ES-I3 (cell line): ENCODE results near the gene SGTA.

Experiments
- H3K36me3 ChIP-seq: 2 replicates; pipeline ENCODE4 v1.6.1; 2013; ENCODE audit warnings: mild to moderate bottlenecking, low read length, control low read depth, moderate library complexity; ENCODE audit not compliant: insufficient read depth
- H3K4me1 ChIP-seq: 2 replicates; pipeline ENCODE4 v1.6.1; 2013; ENCODE audit warnings: mild to moderate bottlenecking, control low read depth, low read length; ENCODE audit not compliant: insufficient read depth
- H3K9ac ChIP-seq: 2 replicates; pipeline ENCODE4 v1.6.1; 2013; ENCODE audit warnings: low read depth, mild to moderate bottlenecking, low read length, moderate library complexity
- H3K9me3 ChIP-seq: 2 replicates; pipeline ENCODE4 v1.6.1; 2013; ENCODE audit warnings: mild to moderate bottlenecking, low read length, moderate library complexity; ENCODE audit not compliant: control insufficient read depth, insufficient read depth

Gene SGTA

DNA sequence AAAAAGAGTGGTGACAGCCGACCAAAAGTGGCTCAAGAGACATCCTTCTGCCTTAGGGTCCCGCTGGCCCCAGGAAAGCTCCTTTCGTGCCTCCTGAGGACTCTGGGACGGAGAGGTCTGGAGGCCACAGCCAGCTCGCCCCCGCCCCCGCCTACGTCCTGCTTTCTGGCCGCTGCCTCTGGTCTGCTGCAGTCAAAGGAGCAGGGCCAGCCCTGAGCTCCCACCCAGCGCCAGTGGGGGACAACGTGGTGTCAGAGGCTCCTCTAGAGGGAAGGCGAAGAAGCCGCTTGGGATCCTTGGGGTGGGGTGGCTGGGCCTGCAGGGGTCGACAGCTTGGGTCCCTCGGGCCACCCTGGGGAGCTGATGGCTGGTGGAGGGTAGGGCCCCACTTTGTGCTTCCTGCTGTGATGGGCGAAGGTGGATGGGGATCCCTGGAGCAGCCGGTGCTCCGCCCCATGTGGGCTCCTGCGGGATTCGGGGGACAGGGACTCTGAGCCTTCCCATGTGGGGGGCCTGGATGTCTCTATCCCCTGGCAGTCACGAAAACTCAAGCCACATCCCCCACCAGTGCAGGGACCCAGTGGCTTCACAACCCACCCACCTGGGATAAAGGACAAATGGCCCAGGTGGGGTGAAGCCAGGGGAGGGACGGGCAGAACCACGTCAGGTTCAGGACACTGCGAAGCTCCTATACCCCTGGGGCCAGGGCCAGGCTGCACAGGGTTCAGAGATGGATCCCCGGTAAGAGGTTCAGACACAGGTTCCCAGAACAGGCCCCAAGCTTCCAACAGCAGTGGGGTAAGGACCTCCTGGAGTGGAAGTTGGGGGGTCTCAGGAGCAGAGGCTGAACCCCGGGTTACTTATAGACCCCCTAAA lies 52.9 kb downstream of the SGTA start:
- no peaks in the 10 kb centered on the region for H3K9me3 ChIP-seq
- H3K36me3 ChIP-seq: no peaks in the 10 kb centered on the region
- H3K4me1 ChIP-seq: no peaks in the 10 kb centered on the region; the same call in 1 of the 2 replicates
- no peak overlapping the region for H3K9ac ChIP-seq

DNA sequence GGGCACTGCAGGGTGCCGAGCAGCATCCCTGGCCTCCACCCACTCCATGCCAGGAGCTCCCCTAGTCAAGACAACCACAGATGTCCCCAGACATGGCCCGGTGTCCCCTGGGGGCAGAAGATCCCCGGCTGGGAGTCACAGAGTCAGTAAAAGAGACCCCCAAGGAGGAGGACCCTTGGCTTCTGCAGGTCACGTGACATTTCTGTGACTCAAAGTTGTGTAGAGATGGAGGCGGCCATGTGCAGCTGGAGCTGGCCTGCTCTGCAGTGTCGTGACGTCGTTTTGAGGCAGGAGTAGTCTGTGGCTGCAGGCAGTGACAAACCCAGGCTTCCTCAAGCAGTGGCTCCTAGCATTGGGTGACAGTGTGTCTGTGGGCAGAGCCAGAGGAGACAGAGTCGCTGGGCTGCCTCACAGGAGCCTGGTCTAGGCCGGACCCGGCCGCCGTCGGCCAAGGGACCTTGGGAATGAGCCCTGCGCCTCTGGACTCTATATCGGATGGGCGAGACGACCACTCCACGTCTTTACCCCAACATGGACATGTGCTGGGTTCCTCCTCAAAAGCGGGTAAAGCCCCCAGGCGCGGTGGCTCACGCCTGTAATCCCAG lies 54.2 kb downstream of the SGTA start:
- H3K9ac ChIP-seq: no peak overlapping the region
- H3K4me1 ChIP-seq: no peaks in the 10 kb centered on the region; the same call in 1 of the 2 replicates
- H3K9me3 ChIP-seq: no peaks in the 10 kb centered on the region
- H3K36me3 ChIP-seq: no peaks in the 10 kb centered on the region

DNA sequence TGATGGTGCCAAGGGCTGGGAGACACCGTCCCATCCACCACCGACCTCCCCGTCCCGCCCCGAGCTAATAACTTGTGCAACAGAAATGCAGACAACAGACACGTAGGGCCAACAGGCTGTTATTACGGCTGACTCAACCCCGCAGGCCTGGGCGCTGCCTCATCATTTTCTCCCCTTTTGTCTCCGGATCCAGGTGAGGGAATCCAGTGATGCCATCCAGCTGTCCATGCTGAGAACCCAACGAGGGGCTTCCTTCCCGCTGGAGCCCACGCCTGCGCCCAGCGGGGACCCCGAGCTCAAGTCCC lies 55.5 kb downstream of the SGTA start:
- Histone ChIP-seq H3K9ac (no peak overlapping the region), H3K4me1 (peaks cover 3% of the 10 kb centered on the region; the same call in 1 of the 2 replicates), H3K9me3 (no peaks in the 10 kb centered on the region), H3K36me3 (no peaks in the 10 kb centered on the region)

- Histone ChIP-seq H3K9ac (no peak overlapping the region; the same call in 1 of the 2 replicates), H3K4me1 (peaks cover 3% of the 10 kb centered on the region; the same call in 1 of the 2 replicates), H3K9me3 (no peaks in the 10 kb centered on the region), H3K36me3 (no peaks in the 10 kb centered on the region)
These were observed 56.0 kb downstream of the SGTA start for GRCh38 chr19:2726904-2727639.

GRCh38 chr19:2726160-2726855 lies 56.8 kb downstream of the SGTA start:
- Histone ChIP-seq H3K4me1 (peaks cover 3% of the 10 kb centered on the region; the same call in 1 of the 2 replicates), H3K36me3 (no peaks in the 10 kb centered on the region)

GRCh38 chr19:2724148-2724557 lies 58.9 kb downstream of the SGTA start:
- no peaks in the 10 kb centered on the region for H3K9me3 ChIP-seq
- no peak overlapping the region for H3K9ac ChIP-seq
- no peaks in the 10 kb centered on the region for H3K36me3 ChIP-seq
- H3K4me1 ChIP-seq: peaks cover 3% of the 10 kb centered on the region; the same call in 1 of the 2 replicates

More at GRCh38 chr19:2726160-2726855, 56.8 kb downstream of the SGTA start:
- Histone ChIP-seq H3K9me3 (no peaks in the 10 kb centered on the region), H3K9ac (no peak overlapping the region)

DNA sequence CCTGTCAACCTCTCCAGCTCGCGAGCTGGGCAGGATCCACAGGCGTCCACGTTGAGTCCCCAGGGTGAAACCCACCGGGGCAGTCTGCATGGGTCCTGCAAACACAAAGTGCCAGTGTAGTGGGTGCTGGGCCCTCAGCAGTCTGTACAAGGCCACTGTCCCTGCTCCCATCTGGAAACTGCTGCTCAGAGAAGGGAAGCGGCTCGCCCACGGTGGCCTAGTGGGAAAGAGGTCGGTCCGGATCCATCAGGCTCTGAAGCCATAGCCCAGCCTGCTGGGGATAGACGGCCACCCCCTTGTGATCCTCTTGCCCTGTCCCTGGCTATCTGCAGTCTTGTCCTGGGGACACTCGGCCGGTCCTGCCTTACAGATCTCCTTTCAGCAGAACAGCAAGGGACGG lies 59.3 kb downstream of the SGTA start:
- Histone ChIP-seq H3K4me1 (peaks cover 3% of the 10 kb centered on the region; the same call in 1 of the 2 replicates), H3K36me3 (no peaks in the 10 kb centered on the region), H3K9me3 (no peaks in the 10 kb centered on the region), H3K9ac (no peak overlapping the region)

DNA sequence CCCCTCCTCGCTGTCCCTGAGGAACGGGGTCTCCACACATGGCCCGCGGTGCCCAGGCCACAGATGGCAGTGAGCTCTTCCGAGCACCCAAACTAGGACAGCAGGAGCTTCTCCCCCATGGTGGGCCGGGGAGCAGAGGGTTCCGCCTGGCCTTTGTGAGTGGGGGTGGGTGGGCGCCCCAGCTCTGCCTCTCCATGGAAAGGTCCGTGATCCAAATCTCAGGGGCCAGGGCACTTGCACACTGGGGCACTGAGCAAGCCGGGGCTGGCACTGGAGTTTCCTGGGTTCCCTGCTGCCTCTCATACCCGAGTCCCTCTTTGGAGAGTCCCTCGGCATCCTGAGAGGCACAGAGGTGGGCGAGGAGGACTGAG lies 59.7 kb downstream of the SGTA start:
- H3K36me3 ChIP-seq: no peaks in the 10 kb centered on the region
- H3K9me3 ChIP-seq: no peaks in the 10 kb centered on the region
- no peak overlapping the region for H3K9ac ChIP-seq
- H3K4me1 ChIP-seq: peaks cover 3% of the 10 kb centered on the region; the same call in 1 of the 2 replicates

- Histone ChIP-seq H3K9me3 (no peaks in the 10 kb centered on the region), H3K36me3 (no peaks in the 10 kb centered on the region), H3K9ac (no peak overlapping the region), H3K4me1 (peaks cover 3% of the 10 kb centered on the region; the same call in 1 of the 2 replicates)
These were observed 60.3 kb downstream of the SGTA start for GRCh38 chr19:2722541-2723344.

- no peaks in the 10 kb centered on the region for H3K9me3 ChIP-seq
- peaks cover 3% of the 10 kb centered on the region; the same call in 1 of the 2 replicates for H3K4me1 ChIP-seq
- no peaks in the 10 kb centered on the region for H3K36me3 ChIP-seq
- peak overlapping the region; percentile 58 for H3K9ac ChIP-seq
These were observed 61.2 kb downstream of the SGTA start for GRCh38 chr19:2721570-2722540.

DNA sequence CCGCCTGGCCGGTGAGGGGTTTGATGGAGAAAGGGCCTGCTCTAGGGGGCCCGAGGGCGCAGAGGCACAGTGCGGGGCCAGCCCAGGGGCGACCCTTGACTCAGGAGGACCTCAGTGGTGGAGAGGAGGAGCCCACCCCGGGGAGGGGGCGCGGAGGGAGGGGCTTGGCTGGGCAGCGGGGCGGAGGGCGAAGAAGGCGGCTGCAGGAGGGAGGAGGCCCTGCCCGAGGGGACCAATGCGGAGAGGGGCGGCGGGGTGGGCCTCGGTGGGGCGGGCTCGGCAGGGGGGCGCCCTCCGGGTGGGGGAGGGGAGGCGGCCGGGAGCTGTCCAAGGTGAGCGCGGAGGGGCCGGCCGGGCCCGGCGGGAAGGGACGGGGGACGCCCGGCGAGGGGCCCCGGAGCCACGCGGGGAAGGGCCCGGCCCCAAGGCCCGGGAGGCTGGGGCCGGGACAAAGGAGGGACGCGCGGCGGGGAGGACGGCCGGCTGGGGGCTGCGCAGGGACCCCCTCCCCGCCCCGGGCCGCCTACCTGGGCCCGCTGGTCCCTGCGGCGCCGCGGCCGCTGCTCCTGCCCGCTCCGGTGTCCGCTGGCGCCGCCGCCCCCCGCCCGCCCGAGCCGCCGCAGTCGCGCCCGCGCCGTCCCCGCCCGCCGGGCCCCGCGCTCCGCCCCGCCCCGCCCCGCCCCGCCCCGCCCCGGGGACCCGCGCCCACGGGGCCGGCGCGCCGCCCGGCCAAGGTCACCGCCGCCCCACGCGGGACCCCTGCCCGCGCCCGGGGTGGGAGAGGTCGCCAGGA lies 62.1 kb downstream of the SGTA start, which contains the start of gene DIRAS1:
TSS of gene DIRAS1 (minus strand) at position 596 of the 793 bp plus-strand sequence. CDS start 3,566 bp downstream, outside the sequence.
- no peaks in the 10 kb centered on the region for H3K9me3 ChIP-seq
- H3K4me1 ChIP-seq: peaks cover 3% of the 10 kb centered on the region; the same call in 1 of the 2 replicates
- H3K36me3 ChIP-seq: no peaks in the 10 kb centered on the region
- H3K9ac ChIP-seq: peak within 1 kb of the TSS; percentile 70
